MM.1S (cell line): ENCODE measurements around the gene ZCWPW1.
A peak's percentile ranks its signal among the peaks of the same experiment; 100 is the strongest.

Source experiments
- DNase-seq: peaks from one replicate; pipeline ENCODE4 v3.0.0-alpha.2; 2015
- H2AFZ ChIP-seq: fragments of 300-600 bp; sonication (generic); 2 replicates; pipeline ENCODE4 v1.6.0; 2016; ENCODE audit warnings: antibody characterized with exemption, low read length
- H3F3A ChIP-seq: fragments of 300-600 bp; sonication (generic); 2 replicates; pipeline ENCODE4 v1.6.1; 2016; ENCODE audit warnings: mild to moderate bottlenecking, antibody characterized with exemption, low read length, moderate library complexity, mixed read lengths; ENCODE audit not compliant: insufficient read depth
- H3K27ac ChIP-seq: fragments of 300-600 bp; sonication (generic); 2 replicates; pipeline ENCODE4 v1.5.1; 2016; ENCODE audit warnings: mild to moderate bottlenecking, low read length
- H3K27me3 ChIP-seq: fragments of 300-600 bp; sonication (generic); replicated peaks from 2 replicates; pipeline ENCODE4 v1.6.0; 2016; ENCODE audit warnings: low read length; ENCODE audit not compliant: insufficient read depth
- H3K36me3 ChIP-seq: fragments of 300-600 bp; sonication (generic); replicated peaks from 2 replicates; pipeline ENCODE4 v1.6.1; 2016; ENCODE audit warnings: mild to moderate bottlenecking, low read length, mixed read lengths; ENCODE audit not compliant: insufficient read depth
- H3K4me1 ChIP-seq: fragments of 300-600 bp; sonication (generic); 2 replicates; pipeline ENCODE4 v1.6.1; 2016; ENCODE audit warnings: low read length, mixed read lengths
- H3K4me2 ChIP-seq: fragments of 300-600 bp; sonication (generic); 2 replicates; pipeline ENCODE4 v1.6.0; 2016; ENCODE audit warnings: low read depth, low read length
- H3K4me3 ChIP-seq: fragments of 300-600 bp; sonication (generic); 2 replicates; pipeline ENCODE4 v1.5.1; 2016; ENCODE audit warnings: low read length, mixed read lengths
- H3K79me2 ChIP-seq: fragments of 300-600 bp; sonication (generic); 2 replicates; pipeline ENCODE4 v1.6.1; 2016; ENCODE audit warnings: mixed run types, low read length, mixed read lengths
- H3K9ac ChIP-seq: fragments of 300-600 bp; sonication (generic); 2 replicates; pipeline ENCODE4 v1.6.1; 2016; ENCODE audit warnings: low read length, mixed read lengths
- H3K9me2 ChIP-seq: fragments of 300-600 bp; sonication (generic); replicated peaks from 2 replicates; pipeline ENCODE4 v1.6.1; 2016; ENCODE audit warnings: mild to moderate bottlenecking, low read length, mixed read lengths; ENCODE audit not compliant: insufficient read depth
- H3K9me3 ChIP-seq: fragments of 300-600 bp; sonication (generic); replicated peaks from 2 replicates; pipeline ENCODE4 v1.6.1; 2016; ENCODE audit warnings: mild to moderate bottlenecking, low read length, mixed read lengths; ENCODE audit not compliant: insufficient read depth
- H4K20me1 ChIP-seq: fragments of 300-600 bp; sonication (generic); 2 replicates; pipeline ENCODE4 v1.6.1; 2016; ENCODE audit warnings: mild to moderate bottlenecking, low read length, moderate library complexity, mixed read lengths; ENCODE audit not compliant: insufficient read depth
- EZH2 ChIP-seq: fragments of 300-600 bp; sonication (generic); optimal IDR thresholded peaks from 2 replicates; pipeline ENCODE3; 2017; ENCODE audit warnings: low read depth, mild to moderate bottlenecking, antibody characterized with exemption, low read length, mixed read lengths
- EZH2phosphoT487 ChIP-seq: fragments of 300-600 bp; sonication (generic); IDR thresholded peaks from 2 replicates; pipeline ENCODE4 v1.6.1; 2018; ENCODE audit warnings: antibody characterized with exemption, low read length
- TF ChIP-seq, protein P1 (sequence below): fragments of 300-600 bp; sonication (generic); IDR thresholded peaks from 2 replicates; pipeline ENCODE4 v1.5.1; 2016; ENCODE audit warnings: antibody characterized with exemption, low read length, mixed read lengths

The ZCWPW1 gene

GRCh38 chr7:100413346-100413745 is 15.2 kb downstream of the ZCWPW1 start:
- Histone ChIP-seq H2AFZ (peak overlapping the region; percentile 57), H3K4me3 (no peak overlapping the region), H3K4me2 (peak overlapping the region; percentile 46; the same call in 1 of the 2 replicates), H3K9me2 (no peaks in the 10 kb centered on the region), H3F3A (no peaks in the 10 kb centered on the region), H4K20me1 (no peaks in the 10 kb centered on the region), H3K9me3 (no peaks in the 10 kb centered on the region), H3K27ac (peak overlapping the region; percentile 1; the same call in 1 of the 2 replicates), H3K79me2 (no peaks in the 10 kb centered on the region), H3K9ac (no peak overlapping the region), H3K36me3 (no peaks in the 10 kb centered on the region), H3K4me1 (peaks cover 16% of the 10 kb centered on the region), H3K27me3 (no peaks in the 10 kb centered on the region)
- DNase-seq, result no peak
- TF ChIP-seq EZH2phosphoT487 (no peak), EZH2 (no peak)
- TF ChIP-seq, protein P1, sequence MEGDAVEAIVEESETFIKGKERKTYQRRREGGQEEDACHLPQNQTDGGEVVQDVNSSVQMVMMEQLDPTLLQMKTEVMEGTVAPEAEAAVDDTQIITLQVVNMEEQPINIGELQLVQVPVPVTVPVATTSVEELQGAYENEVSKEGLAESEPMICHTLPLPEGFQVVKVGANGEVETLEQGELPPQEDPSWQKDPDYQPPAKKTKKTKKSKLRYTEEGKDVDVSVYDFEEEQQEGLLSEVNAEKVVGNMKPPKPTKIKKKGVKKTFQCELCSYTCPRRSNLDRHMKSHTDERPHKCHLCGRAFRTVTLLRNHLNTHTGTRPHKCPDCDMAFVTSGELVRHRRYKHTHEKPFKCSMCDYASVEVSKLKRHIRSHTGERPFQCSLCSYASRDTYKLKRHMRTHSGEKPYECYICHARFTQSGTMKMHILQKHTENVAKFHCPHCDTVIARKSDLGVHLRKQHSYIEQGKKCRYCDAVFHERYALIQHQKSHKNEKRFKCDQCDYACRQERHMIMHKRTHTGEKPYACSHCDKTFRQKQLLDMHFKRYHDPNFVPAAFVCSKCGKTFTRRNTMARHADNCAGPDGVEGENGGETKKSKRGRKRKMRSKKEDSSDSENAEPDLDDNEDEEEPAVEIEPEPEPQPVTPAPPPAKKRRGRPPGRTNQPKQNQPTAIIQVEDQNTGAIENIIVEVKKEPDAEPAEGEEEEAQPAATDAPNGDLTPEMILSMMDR, result no peak

DNA sequence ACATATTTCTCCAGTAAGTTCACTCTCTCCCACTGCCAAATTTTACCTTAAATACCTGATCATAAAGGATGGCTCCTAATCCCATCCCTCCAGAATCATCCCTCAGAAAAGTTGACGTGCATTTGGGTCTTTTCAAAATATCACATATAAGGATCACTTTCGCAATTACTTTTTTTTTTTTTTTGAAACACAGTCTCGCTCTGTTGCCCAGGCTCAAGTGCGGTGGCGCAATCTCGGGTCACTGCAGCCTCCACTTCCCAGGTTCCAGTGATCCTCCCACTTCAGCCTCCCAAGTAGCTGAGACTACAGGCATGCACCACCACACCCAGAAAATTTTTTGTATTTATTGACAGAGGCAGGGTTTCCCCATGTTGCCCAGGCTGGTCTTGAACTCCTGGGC is 17.4 kb downstream of the ZCWPW1 start:
- H3K27ac ChIP-seq, result no peak overlapping the region
- H3K79me2 ChIP-seq, result no peaks in the 10 kb centered on the region
- H2AFZ ChIP-seq, result no peak overlapping the region
- TF ChIP-seq EZH2phosphoT487, result no peak
- TF ChIP-seq, protein P1, result no peak
- H3K4me2 ChIP-seq, result no peak overlapping the region
- no peaks in the 10 kb centered on the region for H3K9me3 ChIP-seq
- H3K9ac ChIP-seq, result no peak overlapping the region
- H3K9me2 ChIP-seq, result no peaks in the 10 kb centered on the region
- H3K4me1 ChIP-seq, result peaks cover 16% of the 10 kb centered on the region
- no peaks in the 10 kb centered on the region for H3F3A ChIP-seq
- DNase-seq, result no peak
- no peaks in the 10 kb centered on the region for H4K20me1 ChIP-seq
- H3K4me3 ChIP-seq, result no peak overlapping the region
- no peaks in the 10 kb centered on the region for H3K27me3 ChIP-seq
- no peaks in the 10 kb centered on the region for H3K36me3 ChIP-seq

- Histone ChIP-seq H3K36me3 (no peaks in the 10 kb centered on the region), H3K79me2 (no peaks in the 10 kb centered on the region), H3F3A (no peaks in the 10 kb centered on the region), H3K9me3 (no peaks in the 10 kb centered on the region), H3K9ac (no peak overlapping the region), H3K4me3 (no peak overlapping the region), H2AFZ (no peak overlapping the region), H4K20me1 (no peaks in the 10 kb centered on the region), H3K4me2 (no peak overlapping the region), H3K9me2 (no peaks in the 10 kb centered on the region), H3K4me1 (no peaks in the 10 kb centered on the region), H3K27me3 (no peaks in the 10 kb centered on the region), H3K27ac (no peak overlapping the region)
- DNase-seq, result peak; percentile 74
- no peak for TF ChIP-seq EZH2phosphoT487
- TF ChIP-seq, protein P1, result peak; percentile 69
Measured at GRCh38 chr7:100407285-100408180, 21.0 kb downstream of the ZCWPW1 start.
